GM23338 (cell line): ENCODE measurements around the gene SPEM3. TPM values are rescaled to one million over a fixed set of nuclear protein-coding genes. Genes with fewer than 3 reads are reported as not detected.

Source experiments
- ATAC-seq: fragments of 200-7000 bp; cut with Tn5 transposase; 3 replicates; pipeline ENCODE4 v1.9.1; 2020
- DNase-seq: peaks from one replicate; pipeline ENCODE4 v3.0.0-alpha.2; 2015; ENCODE audit warnings: low spot score
- H2AFZ ChIP-seq: fragments of 200-600 bp; sonication (generic); 2 replicates; pipeline ENCODE4 v1.8.0; 2016; ENCODE audit warnings: antibody characterized with exemption, mild to moderate bottlenecking, moderate library complexity
- H3F3A ChIP-seq: fragments of 200-600 bp; sonication (generic); replicated peaks from 2 replicates; pipeline ENCODE4 v1.8.0; 2017; ENCODE audit warnings: antibody characterized with exemption, mixed run types, low read depth
- H3K27ac ChIP-seq: fragments of 200-600 bp; sonication (generic); 2 replicates; pipeline ENCODE4 v1.6.1; 2016; ENCODE audit warnings: low read depth
- H3K27me3 ChIP-seq: fragments of 200-600 bp; sonication (generic); 2 replicates; pipeline ENCODE4 v1.8.0; 2016; ENCODE audit warnings: mild to moderate bottlenecking, mixed run types, moderate library complexity; ENCODE audit not compliant: insufficient read depth
- H3K36me3 ChIP-seq: fragments of 200-600 bp; sonication (generic); 2 replicates; pipeline ENCODE4 v1.8.0; 2016; ENCODE audit warnings: mild to moderate bottlenecking; ENCODE audit not compliant: insufficient read depth
- H3K4me1 ChIP-seq: fragments of 200-600 bp; sonication (generic); 2 replicates; pipeline ENCODE4 v1.8.0; 2016; ENCODE audit warnings: mild to moderate bottlenecking, moderate library complexity; ENCODE audit not compliant: insufficient read depth
- H3K4me2 ChIP-seq: fragments of 200-600 bp; sonication (generic); 2 replicates; pipeline ENCODE4 v1.7.1; 2017; ENCODE audit warnings: mixed run types
- H3K4me3 ChIP-seq: fragments of 200-600 bp; sonication (generic); 2 replicates; pipeline ENCODE4 v1.6.1; 2016; ENCODE audit warnings: mixed run types
- H3K79me2 ChIP-seq: fragments of 200-600 bp; sonication (generic); replicated peaks from 2 replicates; pipeline ENCODE4 v1.8.0; 2017; ENCODE audit warnings: mild to moderate bottlenecking; ENCODE audit not compliant: insufficient read depth
- H3K9me2 ChIP-seq: fragments of 200-600 bp; sonication (generic); 2 replicates; pipeline ENCODE4 v1.8.0; 2017; ENCODE audit not compliant: insufficient read depth
- H4K20me1 ChIP-seq: fragments of 200-600 bp; sonication (generic); replicated peaks from 2 replicates; pipeline ENCODE4 v1.8.0; 2017; ENCODE audit warnings: mild to moderate bottlenecking; ENCODE audit not compliant: insufficient read depth
- H3K27ac Mint-ChIP-seq: 2 replicates; pipeline ENCODE4 v1.8.0; 2020; ENCODE audit warnings: inconsistent platforms, mild to moderate bottlenecking, moderate library complexity, mixed read lengths
- H3K27me3 Mint-ChIP-seq: 3 replicates; pipeline ENCODE4 v1.8.0; 2022; ENCODE audit warnings: low read depth, mild to moderate bottlenecking, moderate library complexity, mixed read lengths, inconsistent platforms; ENCODE audit not compliant: insufficient read depth, poor library complexity
- H3K36me3 Mint-ChIP-seq: 3 replicates; pipeline ENCODE4 v1.8.0; 2021; ENCODE audit warnings: low read depth, mild to moderate bottlenecking, inconsistent platforms, moderate library complexity, mixed read lengths
- H3K4me1 Mint-ChIP-seq: 3 replicates; pipeline ENCODE4 v1.8.0; 2020; ENCODE audit warnings: mild to moderate bottlenecking, inconsistent platforms, mixed read lengths
- H3K4me3 Mint-ChIP-seq: 3 replicates; pipeline ENCODE4 v1.8.0; 2021; ENCODE audit warnings: moderate library complexity, mild to moderate bottlenecking, inconsistent platforms, mixed read lengths
- H3K9me3 Mint-ChIP-seq: 3 replicates; pipeline ENCODE4 v1.8.0; 2020; ENCODE audit warnings: moderate library complexity, mild to moderate bottlenecking, inconsistent platforms, mixed read lengths
- CREB1 ChIP-seq: fragments of 250-450 bp; sonication (Bioruptor Pico); IDR thresholded peaks from 2 replicates; pipeline ENCODE4 v1.5.0; 2020; ENCODE audit warnings: low read depth, mild to moderate bottlenecking, moderate library complexity
- EZH2phosphoT487 ChIP-seq: fragments of 200-600 bp; sonication (generic); IDR thresholded peaks from one replicate; pipeline ENCODE4 v1.8.1; 2018; ENCODE audit warnings: antibody characterized with exemption; ENCODE audit not compliant: unreplicated experiment
- JUNB ChIP-seq: IDR thresholded peaks from one replicate; pipeline ENCODE4 v1.6.1; 2016; ENCODE audit warnings: antibody characterized with exemption; ENCODE audit not compliant: unreplicated experiment
- NANOG ChIP-seq: IDR thresholded peaks from 2 replicates; pipeline ENCODE4 v1.6.1; 2016; ENCODE audit warnings: antibody characterized with exemption, borderline replicate concordance
- ZNF331 ChIP-seq: fragments of 250-450 bp; sonication (Bioruptor Pico); IDR thresholded peaks from 2 replicates; pipeline ENCODE4 v1.5.0; 2020; ENCODE audit warnings: low read depth, mild to moderate bottlenecking, moderate library complexity
- ZNF462 ChIP-seq: fragments of 250-450 bp; sonication (Bioruptor Pico); IDR thresholded peaks from 2 replicates; pipeline ENCODE4 v1.5.0; 2020; ENCODE audit warnings: mild to moderate bottlenecking, moderate library complexity
- polyA plus RNA-seq: library from polyadenylated mRNA; unstranded; fragments of >200 nt; fragmentation: Nextera tagmentation; extraction: Ambion mirVana; gene quantifications from 2 replicates; pipeline ENCODE4 v1.2.1, GENCODE V29; 2016
- total RNA-seq: library from RNA; depleted of rRNA; stranded (reverse); fragments of >200 nt; shearing (Covaris generic); gene quantifications from 2 replicates; pipeline ENCODE4 v1.2.3, GENCODE V29; 2014
- TF ChIP-seq, protein P1 (sequence below): IDR thresholded peaks from 2 replicates; pipeline ENCODE4 v1.6.1; 2016; ENCODE audit warnings: antibody characterized with exemption
- TF ChIP-seq, protein P2 (sequence below), 2 experiments: fragments of 200-600 bp in 1 of 2; sonication (generic) in 1 of 2; conservative IDR thresholded peaks; 2 replicates each; pipeline versions ENCODE4 v1.5.1 to v1.6.1; 2016 to 2017; ENCODE audit warnings: antibody characterized with exemption in 2 of 2, low read depth in 2 of 2, mild to moderate bottlenecking in 2 of 2, moderate library complexity in 1 of 2
- TF ChIP-seq, protein P3 (sequence below): IDR thresholded peaks from one replicate; pipeline ENCODE4 v1.6.1; 2018; ENCODE audit warnings: antibody characterized with exemption; ENCODE audit not compliant: unreplicated experiment

Gene SPEM3
- total and polyA plus RNA-seq, 2 experiments from 2014 or later = not detected

DNA sequence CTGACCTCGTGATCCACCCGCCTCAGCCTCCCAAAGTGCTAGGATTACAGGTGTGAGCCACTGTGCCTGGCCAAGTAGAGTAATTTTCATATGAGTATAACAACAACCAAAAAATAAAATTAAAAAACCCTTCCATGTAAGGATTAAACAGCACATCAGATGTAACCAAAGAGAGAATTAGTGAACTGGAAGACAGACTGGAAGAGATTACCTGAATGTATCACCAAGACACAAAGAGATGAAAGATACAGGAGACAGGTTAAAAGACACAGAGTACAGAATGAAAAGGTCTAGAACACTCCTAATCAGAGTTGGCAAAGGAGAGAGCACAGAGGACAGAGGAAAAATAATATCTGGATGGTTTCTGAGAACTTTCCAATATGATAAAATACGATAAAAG is 49.5 kb upstream of the SPEM3 start:
- Histone ChIP-seq H3K36me3 (no peaks in the 10 kb centered on the region; the same call in 1 of the 2 replicates), H2AFZ (no peak overlapping the region), H3K27me3 (peaks cover 42% of the 10 kb centered on the region), H3K27ac (no peak overlapping the region), H3K79me2 (no peaks in the 10 kb centered on the region), H4K20me1 (no peaks in the 10 kb centered on the region), H3K9me2 (no peaks in the 10 kb centered on the region), H3K4me1 (peaks cover 12% of the 10 kb centered on the region; the same call in 1 of the 2 replicates), H3F3A (peaks cover 20% of the 10 kb centered on the region; the same call in 1 of the 2 replicates), H3K4me2 (no peak overlapping the region), H3K4me3 (no peak overlapping the region)
- Mint-ChIP-seq H3K4me1 (peaks cover 17% of the 10 kb centered on the region), H3K36me3 (peaks cover 5% of the 10 kb centered on the region; the same call in 2 of the 3 replicates), H3K27me3 (peaks cover 35% of the 10 kb centered on the region), H3K27ac (no peak overlapping the region), H3K9me3 (peaks cover 13% of the 10 kb centered on the region), H3K4me3 (no peak overlapping the region; the same call in 2 of the 3 replicates)
- TF ChIP-seq JUNB (no peak), ZNF331 (CRISPR knock-in tag) (no peak), CREB1 (CRISPR knock-in tag) (no peak), ZNF462 (CRISPR knock-in tag) (no peak), EZH2phosphoT487 (no peak), NANOG (no peak)
- TF ChIP-seq, protein P1, sequence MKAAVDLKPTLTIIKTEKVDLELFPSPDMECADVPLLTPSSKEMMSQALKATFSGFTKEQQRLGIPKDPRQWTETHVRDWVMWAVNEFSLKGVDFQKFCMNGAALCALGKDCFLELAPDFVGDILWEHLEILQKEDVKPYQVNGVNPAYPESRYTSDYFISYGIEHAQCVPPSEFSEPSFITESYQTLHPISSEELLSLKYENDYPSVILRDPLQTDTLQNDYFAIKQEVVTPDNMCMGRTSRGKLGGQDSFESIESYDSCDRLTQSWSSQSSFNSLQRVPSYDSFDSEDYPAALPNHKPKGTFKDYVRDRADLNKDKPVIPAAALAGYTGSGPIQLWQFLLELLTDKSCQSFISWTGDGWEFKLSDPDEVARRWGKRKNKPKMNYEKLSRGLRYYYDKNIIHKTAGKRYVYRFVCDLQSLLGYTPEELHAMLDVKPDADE = no peak
- TF ChIP-seq, protein P2, sequence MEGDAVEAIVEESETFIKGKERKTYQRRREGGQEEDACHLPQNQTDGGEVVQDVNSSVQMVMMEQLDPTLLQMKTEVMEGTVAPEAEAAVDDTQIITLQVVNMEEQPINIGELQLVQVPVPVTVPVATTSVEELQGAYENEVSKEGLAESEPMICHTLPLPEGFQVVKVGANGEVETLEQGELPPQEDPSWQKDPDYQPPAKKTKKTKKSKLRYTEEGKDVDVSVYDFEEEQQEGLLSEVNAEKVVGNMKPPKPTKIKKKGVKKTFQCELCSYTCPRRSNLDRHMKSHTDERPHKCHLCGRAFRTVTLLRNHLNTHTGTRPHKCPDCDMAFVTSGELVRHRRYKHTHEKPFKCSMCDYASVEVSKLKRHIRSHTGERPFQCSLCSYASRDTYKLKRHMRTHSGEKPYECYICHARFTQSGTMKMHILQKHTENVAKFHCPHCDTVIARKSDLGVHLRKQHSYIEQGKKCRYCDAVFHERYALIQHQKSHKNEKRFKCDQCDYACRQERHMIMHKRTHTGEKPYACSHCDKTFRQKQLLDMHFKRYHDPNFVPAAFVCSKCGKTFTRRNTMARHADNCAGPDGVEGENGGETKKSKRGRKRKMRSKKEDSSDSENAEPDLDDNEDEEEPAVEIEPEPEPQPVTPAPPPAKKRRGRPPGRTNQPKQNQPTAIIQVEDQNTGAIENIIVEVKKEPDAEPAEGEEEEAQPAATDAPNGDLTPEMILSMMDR (conservative IDR thresholded peaks at IDR 0.05; ENCODE audit: low read depth in 2 of 2) = no peak
- TF ChIP-seq, protein P3, sequence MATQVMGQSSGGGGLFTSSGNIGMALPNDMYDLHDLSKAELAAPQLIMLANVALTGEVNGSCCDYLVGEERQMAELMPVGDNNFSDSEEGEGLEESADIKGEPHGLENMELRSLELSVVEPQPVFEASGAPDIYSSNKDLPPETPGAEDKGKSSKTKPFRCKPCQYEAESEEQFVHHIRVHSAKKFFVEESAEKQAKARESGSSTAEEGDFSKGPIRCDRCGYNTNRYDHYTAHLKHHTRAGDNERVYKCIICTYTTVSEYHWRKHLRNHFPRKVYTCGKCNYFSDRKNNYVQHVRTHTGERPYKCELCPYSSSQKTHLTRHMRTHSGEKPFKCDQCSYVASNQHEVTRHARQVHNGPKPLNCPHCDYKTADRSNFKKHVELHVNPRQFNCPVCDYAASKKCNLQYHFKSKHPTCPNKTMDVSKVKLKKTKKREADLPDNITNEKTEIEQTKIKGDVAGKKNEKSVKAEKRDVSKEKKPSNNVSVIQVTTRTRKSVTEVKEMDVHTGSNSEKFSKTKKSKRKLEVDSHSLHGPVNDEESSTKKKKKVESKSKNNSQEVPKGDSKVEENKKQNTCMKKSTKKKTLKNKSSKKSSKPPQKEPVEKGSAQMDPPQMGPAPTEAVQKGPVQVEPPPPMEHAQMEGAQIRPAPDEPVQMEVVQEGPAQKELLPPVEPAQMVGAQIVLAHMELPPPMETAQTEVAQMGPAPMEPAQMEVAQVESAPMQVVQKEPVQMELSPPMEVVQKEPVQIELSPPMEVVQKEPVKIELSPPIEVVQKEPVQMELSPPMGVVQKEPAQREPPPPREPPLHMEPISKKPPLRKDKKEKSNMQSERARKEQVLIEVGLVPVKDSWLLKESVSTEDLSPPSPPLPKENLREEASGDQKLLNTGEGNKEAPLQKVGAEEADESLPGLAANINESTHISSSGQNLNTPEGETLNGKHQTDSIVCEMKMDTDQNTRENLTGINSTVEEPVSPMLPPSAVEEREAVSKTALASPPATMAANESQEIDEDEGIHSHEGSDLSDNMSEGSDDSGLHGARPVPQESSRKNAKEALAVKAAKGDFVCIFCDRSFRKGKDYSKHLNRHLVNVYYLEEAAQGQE = no peak
- no peak for DNase-seq
- no peak for ATAC-seq
